GM19025 (cell line): ENCODE data around the gene C10orf90.

Source experiments
- ATAC-seq: cut with Tn5 transposase; IDR thresholded peaks from one replicate; pipeline ENCODE4 v1.9.1; 2021; ENCODE audit warnings: mild to moderate bottlenecking, low read depth, moderate library complexity; ENCODE audit not compliant: unreplicated experiment

Gene C10orf90

GRCh38 chr10:126675656-126676438, 5.4 kb upstream of the C10orf90 start:
- no peak for ATAC-seq

- ATAC-seq: no peak
Observed at GRCh38 chr10:126674741-126675515, 4.4 kb upstream of the C10orf90 start.

- ATAC-seq: no peak
Observed at GRCh38 chr10:126673565-126673964, 3.1 kb upstream of the C10orf90 start.

- ATAC-seq: no peak
Observed at GRCh38 chr10:126671402-126671975, 996 bp upstream of the C10orf90 start.

GRCh38 chr10:126670895-126671261, 385 bp upstream of the C10orf90 start:
- no peak for ATAC-seq

- ATAC-seq: no peak
Observed at GRCh38 chr10:126669168-126669567, 1.3 kb downstream of the C10orf90 start.

- no peak for ATAC-seq
Observed at GRCh38 chr10:126668505-126668904, 2.0 kb downstream of the C10orf90 start.

- ATAC-seq: no peak
Observed at GRCh38 chr10:126667568-126667967, 2.9 kb downstream of the C10orf90 start.

GRCh38 chr10:126665207-126665606, 5.3 kb downstream of the C10orf90 start:
- ATAC-seq: no peak

GRCh38 chr10:126663880-126664279, 6.6 kb downstream of the C10orf90 start:
- no peak for ATAC-seq

- ATAC-seq: no peak
Observed at GRCh38 chr10:126663328-126663727, 7.2 kb downstream of the C10orf90 start.

- no peak for ATAC-seq
Observed at GRCh38 chr10:126661841-126662515, 8.5 kb downstream of the C10orf90 start.

GRCh38 chr10:126661356-126661755, 9.1 kb downstream of the C10orf90 start:
- ATAC-seq: no peak

- no peak for ATAC-seq
Observed at GRCh38 chr10:126659750-126660149, 10.7 kb downstream of the C10orf90 start.

- no peak for ATAC-seq
Observed at GRCh38 chr10:126658928-126659327, 11.6 kb downstream of the C10orf90 start.

- ATAC-seq: no peak
Observed at GRCh38 chr10:126654579-126654978, 15.9 kb downstream of the C10orf90 start.

GRCh38 chr10:126651467-126651866, 19.0 kb downstream of the C10orf90 start:
- ATAC-seq: no peak

GRCh38 chr10:126650161-126650560, 20.3 kb downstream of the C10orf90 start:
- ATAC-seq: no peak

- ATAC-seq: no peak
Observed at GRCh38 chr10:126647116-126647515, 23.4 kb downstream of the C10orf90 start.

GRCh38 chr10:126646110-126646509, 24.4 kb downstream of the C10orf90 start:
- no peak for ATAC-seq

GRCh38 chr10:126640401-126640800, 30.1 kb downstream of the C10orf90 start:
- ATAC-seq: no peak
